ENCODE data around the gene GHR.

- TF ChIP-seq POLR2A (IDR thresholded peaks at IDR 0.05) (no peak), CTCF (IDR thresholded peaks at IDR 0.05) (no peak), POLR2AphosphoS5 (IDR thresholded peaks at IDR 0.05) (no peak), EP300 (IDR thresholded peaks at IDR 0.05; ENCODE audit: low read depth) (no peak)
Observed at GRCh38 chr5:42572313-42572712, 149.1 kb downstream of the GHR start.
